Measurements from ENCODE around the gene RNF138. TPM values are rescaled to one million over a fixed set of nuclear protein-coding genes. Genes with fewer than 3 reads are reported as not detected.
"Not testable (repeated sequence)": the region's sequence is repeated elsewhere in the genome, so short reads cannot be mapped to it uniquely, and the experiment has no call there.

The RNF138 gene
- total RNA-seq, 1 experiment from 2014 or later: 73.5 TPM

DNA sequence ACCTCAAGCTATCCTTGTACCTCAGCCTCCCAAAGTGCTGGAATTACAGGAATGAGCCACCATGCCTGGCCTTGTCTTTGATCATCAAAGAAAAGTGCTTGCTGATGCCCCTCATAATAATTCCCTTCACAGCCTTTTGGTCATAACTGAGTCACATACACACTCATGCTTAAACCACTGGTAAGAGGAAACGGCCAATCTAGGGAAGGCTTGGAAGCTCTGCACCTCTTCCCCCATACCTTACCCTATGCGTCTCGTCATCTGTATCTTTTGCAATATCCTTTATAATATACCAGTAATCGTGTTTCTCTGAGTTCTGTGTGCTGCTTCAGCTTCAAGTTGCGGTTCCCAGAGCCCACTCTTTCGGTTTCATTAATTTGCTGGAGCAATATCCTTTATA lies 4.8 kb upstream of the RNF138 start:
- Histone ChIP-seq H4K5ac (ENCODE audit: insufficient read length, low read depth, low read length) (no peak overlapping the region), H3K4ac (ENCODE audit: low read depth, low read length) (no peak overlapping the region), H2BK5ac (ENCODE audit: insufficient read length, low read length) (no peak overlapping the region), H4K20me1 (ENCODE audit: control insufficient read depth, insufficient read depth, insufficient read length) (no peaks in the 10 kb centered on the region), H3K27ac (ENCODE audit: insufficient read length, low read depth, low read length) (no peak overlapping the region), H4K8ac (replicated peaks; ENCODE audit: insufficient read length, low read depth, low read length) (no peak overlapping the region), H2BK20ac (ENCODE audit: low read depth, low read length, poor library complexity, severe bottlenecking) (no peak overlapping the region), H2BK12ac (ENCODE audit: insufficient read length, low read depth, low read length) (no peak overlapping the region), H2BK15ac (ENCODE audit: low read depth, low read length) (no peak overlapping the region), H2AFZ (ENCODE audit: low read length) (no peak overlapping the region), H2BK120ac (ENCODE audit: low read depth, low read length, poor library complexity, severe bottlenecking) (no peak overlapping the region), H3K27me3 (ENCODE audit: insufficient read depth, low read length) (no peaks in the 10 kb centered on the region), H4K91ac (ENCODE audit: insufficient read length, low read depth, low read length) (no peak overlapping the region), H3K4me2 (ENCODE audit: insufficient read depth, insufficient read length, low read length) (no peak overlapping the region), H3K18ac (ENCODE audit: insufficient read length, low read depth, low read length) (no peak overlapping the region), H2AK5ac (ENCODE audit: insufficient read length, low read length) (no peak overlapping the region), H3K23me2 (ENCODE audit: insufficient read length, low read depth, low read length, poor library complexity, severe bottlenecking) (no peaks in the 10 kb centered on the region), H3K56ac (ENCODE audit: insufficient read length, low read depth, low read length) (no peak overlapping the region), H3K14ac (ENCODE audit: insufficient read depth, low read length) (no peak overlapping the region), H3K79me1 (ENCODE audit: insufficient read depth, low read depth, low read length, poor library complexity, severe bottlenecking) (no peaks in the 10 kb centered on the region), H3K79me2 (ENCODE audit: insufficient read depth, low read length) (no peaks in the 10 kb centered on the region), H3K9me3 (ENCODE audit: control insufficient read depth, low read depth, low read length) (no peaks in the 10 kb centered on the region), H3T11ph (ENCODE audit: low read length) (no peak overlapping the region), H3K23ac (ENCODE audit: insufficient read length, low read depth, low read length) (no peak overlapping the region), H3K4me1 (ENCODE audit: insufficient read depth, low read length) (no peaks in the 10 kb centered on the region), H3K9ac (ENCODE audit: extremely low read depth, insufficient read length, low read length) (no peak overlapping the region)
- DNase-seq: no peak
- Mint-ChIP-seq H3K4me1 (peaks cover 9 to 11% of the 10 kb centered on the region in 2 experiments), H3K27me3 (ENCODE audit: low read depth) (no peaks in the 10 kb centered on the region), H3K27ac (no peak overlapping the region), H3K36me3 (ENCODE audit: insufficient read depth in 1 of 3, low read depth in 3 of 3) (no peaks in the 10 kb centered on the region), H3K4me3 (no peak overlapping the region), H3K9me3 (peaks cover 0 to 2% of the 10 kb centered on the region in 2 experiments; a peak in 1 of 5 replicates)
- no CpG with 5 or more reads among the region's 6 CpGs for WGBS (ENCODE audit: extremely low coverage, insufficient read length, low lambda C conversion rate)
- TF ChIP-seq CTCF (conservative IDR thresholded peaks at IDR 0.05): no peak

DNA sequence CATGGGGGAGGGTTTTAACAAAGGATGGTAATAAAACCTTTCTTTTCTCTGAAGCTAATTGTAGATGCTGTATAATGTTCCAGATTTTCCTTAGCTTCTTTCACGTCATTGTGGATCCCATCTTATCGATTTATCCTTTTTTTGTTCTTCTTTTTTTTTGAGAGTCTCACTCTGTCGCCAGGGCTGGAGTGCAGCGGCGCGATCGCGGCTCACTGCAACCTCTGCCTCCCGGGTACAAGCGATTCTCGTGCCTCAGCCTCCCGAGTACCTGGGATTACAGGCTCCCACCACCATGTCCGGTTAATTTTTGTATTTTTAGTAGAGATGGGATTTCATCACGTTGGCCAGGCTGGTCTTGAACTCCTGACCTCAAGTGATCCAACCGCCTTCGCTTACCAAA lies 843 bp upstream of the RNF138 start:
- no CpG with 5 or more reads among the region's 16 CpGs for WGBS (ENCODE audit: extremely low coverage, insufficient read length, low lambda C conversion rate)
- H3K36me3 Mint-ChIP-seq (ENCODE audit: insufficient read depth in 1 of 3, low read depth in 3 of 3): peaks cover 14 to 25% (median 24%) of the 10 kb centered on the region in 3 experiments
- not testable (repeated sequence) for H3K9ac ChIP-seq (ENCODE audit: extremely low read depth, insufficient read length, low read length); H2AFZ ChIP-seq (ENCODE audit: low read length); H3K9me3 ChIP-seq (ENCODE audit: control insufficient read depth, low read depth, low read length); H2BK15ac ChIP-seq (ENCODE audit: low read depth, low read length); H4K91ac ChIP-seq (ENCODE audit: insufficient read length, low read depth, low read length); H4K20me1 ChIP-seq (ENCODE audit: control insufficient read depth, insufficient read depth, insufficient read length); H3K27ac ChIP-seq (ENCODE audit: insufficient read length, low read depth, low read length); H3K23ac ChIP-seq (ENCODE audit: insufficient read length, low read depth, low read length); H3K4ac ChIP-seq (ENCODE audit: low read depth, low read length); H3K18ac ChIP-seq (ENCODE audit: insufficient read length, low read depth, low read length); H3K56ac ChIP-seq (ENCODE audit: insufficient read length, low read depth, low read length); H2BK20ac ChIP-seq (ENCODE audit: low read depth, low read length, poor library complexity, severe bottlenecking); H3K27me3 ChIP-seq (ENCODE audit: insufficient read depth, low read length); H3K14ac ChIP-seq (ENCODE audit: insufficient read depth, low read length); H3K79me1 ChIP-seq (ENCODE audit: insufficient read depth, low read depth, low read length, poor library complexity, severe bottlenecking); H4K8ac ChIP-seq (replicated peaks; ENCODE audit: insufficient read length, low read depth, low read length); H3T11ph ChIP-seq (ENCODE audit: low read length); H3K27ac Mint-ChIP-seq; H3K4me2 ChIP-seq (ENCODE audit: insufficient read depth, insufficient read length, low read length); H2BK120ac ChIP-seq (ENCODE audit: low read depth, low read length, poor library complexity, severe bottlenecking); H2AK5ac ChIP-seq (ENCODE audit: insufficient read length, low read length); H3K4me1 ChIP-seq (ENCODE audit: insufficient read depth, low read length); H2BK12ac ChIP-seq (ENCODE audit: insufficient read length, low read depth, low read length); H3K23me2 ChIP-seq (ENCODE audit: insufficient read length, low read depth, low read length, poor library complexity, severe bottlenecking); DNase-seq; H2BK5ac ChIP-seq (ENCODE audit: insufficient read length, low read length); H3K9me3 Mint-ChIP-seq; H4K5ac ChIP-seq (ENCODE audit: insufficient read length, low read depth, low read length); H3K27me3 Mint-ChIP-seq (ENCODE audit: low read depth)
- peaks cover 19% of the 10 kb centered on the region for H3K79me2 ChIP-seq (ENCODE audit: insufficient read depth, low read length)
- H3K4me3 Mint-ChIP-seq: peak overlapping the region; percentile 10 to 59; a peak in 3 of 5 replicates
- H3K4me1 Mint-ChIP-seq: peaks cover 21 to 25% of the 10 kb centered on the region in 2 experiments
